HEK293 (cell line): ENCODE results near the gene ACVR1.
A peak's percentile ranks its signal among the peaks of the same experiment; 100 is the strongest.

Experiments
- CTCF ChIA-PET: fragments of 350-600 bp; formaldehyde crosslinking; extraction: SDS; loops from one replicate; lab custom pipeline; 2021; ENCODE audit warnings: antibody characterized with exemption; lab: Yijun Ruan, JAX
- POLR2A ChIA-PET: fragments of 300-600 bp; formaldehyde crosslinking; extraction: SDS; loops from one replicate; lab custom pipeline; 2020; ENCODE audit warnings: antibody characterized with exemption, inconsistent platforms; lab: Yijun Ruan, JAX
- H3K27ac ChIP-seq: fragments of 200-500 bp; sonication (Bioruptor generic); 2 replicates; pipeline ENCODE4 v1.5.1; 2014; ENCODE audit warnings: low read depth, low read length, control low read depth, inconsistent platforms; ENCODE audit errors: extremely low read depth
- H3K36me3 ChIP-seq, 2 experiments: fragments of 200-500 bp in 1 of 2; sonication (Bioruptor generic) in 1 of 2; 1 replicate in 1 of 2; 2 replicates in 1 of 2; pipeline ENCODE4 v1.5.1; 2014 to 2017; ENCODE audit warnings: inconsistent platforms in 2 of 2, low read length in 2 of 2; ENCODE audit not compliant: control insufficient read depth in 2 of 2, insufficient read depth in 1 of 2
- H3K4me1 ChIP-seq: fragments of 200-500 bp; sonication (Bioruptor generic); 2 replicates; pipeline ENCODE4 v1.5.1; 2014; ENCODE audit warnings: mild to moderate bottlenecking, low read length, inconsistent platforms; ENCODE audit not compliant: control insufficient read depth, insufficient read depth
- H3K4me3 ChIP-seq: 2 replicates; pipeline ENCODE4 v1.5.1; 2011; ENCODE audit warnings: low read depth, mild to moderate bottlenecking, control low read depth, low read length, moderate library complexity
- H3K9me3 ChIP-seq: fragments of 200-500 bp; sonication (Bioruptor generic); 2 replicates; pipeline ENCODE4 v1.5.1; 2014; ENCODE audit warnings: low read depth, low read length, inconsistent platforms; ENCODE audit not compliant: control insufficient read depth, insufficient read depth
- FEZF1 ChIP-seq: fragments of 450-650 bp; formaldehyde crosslinking; IDR thresholded peaks from 2 replicates; pipeline ENCODE4 v1.5.1; 2016; ENCODE audit warnings: missing biosample characterization, missing genetic modification characterization
- GLI4 ChIP-seq: fragments of 450-650 bp; formaldehyde crosslinking; IDR thresholded peaks from 2 replicates; pipeline ENCODE4 v1.5.1; 2016; ENCODE audit warnings: missing biosample characterization, missing genetic modification characterization
- KLF1 ChIP-seq: fragments of 450-650 bp; formaldehyde crosslinking; IDR thresholded peaks from 2 replicates; pipeline ENCODE4 v1.5.1; 2016; ENCODE audit warnings: missing biosample characterization, missing genetic modification characterization
- ZNF132 ChIP-seq: fragments of 450-650 bp; formaldehyde crosslinking; IDR thresholded peaks from 2 replicates; pipeline ENCODE4 v1.5.1; 2017; ENCODE audit warnings: missing biosample characterization, missing genetic modification characterization, borderline replicate concordance
- ZNF248 ChIP-seq: fragments of 450-650 bp; formaldehyde crosslinking; IDR thresholded peaks from 2 replicates; pipeline ENCODE4 v1.5.1; 2017; ENCODE audit warnings: missing biosample characterization, missing genetic modification characterization
- ZNF324 ChIP-seq: fragments of 450-650 bp; formaldehyde crosslinking; IDR thresholded peaks from 2 replicates; pipeline ENCODE4 v1.5.1; 2016; ENCODE audit warnings: missing biosample characterization, missing genetic modification characterization
- ZNF335 ChIP-seq: fragments of 450-650 bp; formaldehyde crosslinking; conservative IDR thresholded peaks from 2 replicates; pipeline ENCODE4 v1.5.1; 2016; ENCODE audit warnings: missing biosample characterization, missing genetic modification characterization
- ZNF391 ChIP-seq: fragments of 450-650 bp; formaldehyde crosslinking; IDR thresholded peaks from 2 replicates; pipeline ENCODE4 v1.5.1; 2016; ENCODE audit warnings: low read depth, missing biosample characterization, missing genetic modification characterization, borderline replicate concordance
- ZNF416 ChIP-seq: fragments of 450-650 bp; formaldehyde crosslinking; IDR thresholded peaks from 2 replicates; pipeline ENCODE4 v1.5.1; 2016; ENCODE audit warnings: missing biosample characterization, missing genetic modification characterization
- ZNF48 ChIP-seq: fragments of 450-650 bp; formaldehyde crosslinking; IDR thresholded peaks from 2 replicates; pipeline ENCODE4 v1.5.1; 2016; ENCODE audit warnings: missing biosample characterization, missing genetic modification characterization
- ZNF571 ChIP-seq: fragments of 450-650 bp; formaldehyde crosslinking; IDR thresholded peaks from 2 replicates; pipeline ENCODE4 v1.5.0; 2017; ENCODE audit warnings: missing biosample characterization, missing genetic modification characterization
- ZNF600 ChIP-seq: fragments of 450-650 bp; formaldehyde crosslinking; IDR thresholded peaks from 2 replicates; pipeline ENCODE4 v1.5.1; 2016; ENCODE audit warnings: missing biosample characterization, missing genetic modification characterization
- ZNF629 ChIP-seq: fragments of 450-650 bp; formaldehyde crosslinking; IDR thresholded peaks from 2 replicates; pipeline ENCODE4 v1.5.1; 2017; ENCODE audit warnings: missing biosample characterization, missing genetic modification characterization
- ZNF658 ChIP-seq: fragments of 450-650 bp; formaldehyde crosslinking; IDR thresholded peaks from 2 replicates; pipeline ENCODE4; 2016; ENCODE audit warnings: missing biosample characterization, missing genetic modification characterization
- ZNF660 ChIP-seq: fragments of 450-650 bp; IDR thresholded peaks from 2 replicates; pipeline ENCODE4 v1.5.1; 2018; ENCODE audit warnings: missing biosample characterization, mild to moderate bottlenecking, missing genetic modification characterization
- ZNF76 ChIP-seq: fragments of 450-650 bp; formaldehyde crosslinking; IDR thresholded peaks from 2 replicates; pipeline ENCODE4; 2016; ENCODE audit warnings: low read depth, missing biosample characterization, missing genetic modification characterization, borderline replicate concordance
- ZNF830 ChIP-seq: fragments of 450-650 bp; IDR thresholded peaks from 2 replicates; pipeline ENCODE4 v1.5.0; 2018; ENCODE audit warnings: missing biosample characterization, missing genetic modification characterization, low read depth, mild to moderate bottlenecking, moderate library complexity
- ZXDB ChIP-seq: fragments of 450-650 bp; formaldehyde crosslinking; IDR thresholded peaks from 2 replicates; pipeline ENCODE4 v1.5.1; 2016; ENCODE audit warnings: missing biosample characterization, missing genetic modification characterization
- TF ChIP-seq, protein P1 (sequence below): fragments of 450-650 bp; formaldehyde crosslinking; IDR thresholded peaks from 2 replicates; pipeline ENCODE4 v1.5.1; 2016; ENCODE audit warnings: missing biosample characterization, missing genetic modification characterization, borderline replicate concordance
- TF ChIP-seq, protein P2 (sequence below): fragments of 450-650 bp; formaldehyde crosslinking; IDR thresholded peaks from 2 replicates; pipeline ENCODE4 v1.5.1; 2016; ENCODE audit warnings: missing biosample characterization, missing genetic modification characterization, low read depth
- TF ChIP-seq, protein P3 (sequence below): fragments of 450-650 bp; formaldehyde crosslinking; IDR thresholded peaks from 2 replicates; pipeline ENCODE4 v1.5.1; 2016; ENCODE audit warnings: missing biosample characterization, missing genetic modification characterization, low read depth

Gene ACVR1

DNA sequence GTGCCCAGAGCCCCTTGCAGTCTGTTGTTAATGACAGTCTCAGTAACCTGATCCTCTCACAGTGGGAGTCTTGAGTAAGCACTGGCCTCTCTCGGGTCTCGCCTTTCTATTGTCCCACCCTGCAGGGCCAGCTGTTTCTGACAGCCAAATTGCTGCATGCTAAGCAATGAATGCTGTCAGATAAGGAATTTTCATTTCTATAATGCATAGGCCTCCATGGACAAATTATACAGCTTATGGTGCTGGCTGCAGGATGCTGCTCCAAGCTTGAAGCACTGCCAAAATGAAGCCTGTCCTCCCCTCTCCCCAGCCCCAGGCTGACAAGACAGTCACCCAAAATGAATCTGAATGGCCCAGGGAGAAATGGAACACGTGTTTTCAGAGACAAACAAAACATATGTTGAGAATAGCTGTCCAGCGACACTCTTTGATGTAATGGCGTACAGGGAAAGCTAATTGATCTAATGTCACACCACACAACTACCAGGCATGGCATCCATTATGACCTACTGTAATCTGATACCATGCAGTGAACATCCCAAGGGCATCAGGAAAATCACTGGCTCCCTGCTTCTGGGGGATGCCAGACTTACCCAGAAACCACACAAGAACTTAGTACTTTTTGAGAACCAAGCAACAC lies 36.8 kb downstream of the ACVR1 start (continued):
- TF ChIP-seq, protein P1, sequence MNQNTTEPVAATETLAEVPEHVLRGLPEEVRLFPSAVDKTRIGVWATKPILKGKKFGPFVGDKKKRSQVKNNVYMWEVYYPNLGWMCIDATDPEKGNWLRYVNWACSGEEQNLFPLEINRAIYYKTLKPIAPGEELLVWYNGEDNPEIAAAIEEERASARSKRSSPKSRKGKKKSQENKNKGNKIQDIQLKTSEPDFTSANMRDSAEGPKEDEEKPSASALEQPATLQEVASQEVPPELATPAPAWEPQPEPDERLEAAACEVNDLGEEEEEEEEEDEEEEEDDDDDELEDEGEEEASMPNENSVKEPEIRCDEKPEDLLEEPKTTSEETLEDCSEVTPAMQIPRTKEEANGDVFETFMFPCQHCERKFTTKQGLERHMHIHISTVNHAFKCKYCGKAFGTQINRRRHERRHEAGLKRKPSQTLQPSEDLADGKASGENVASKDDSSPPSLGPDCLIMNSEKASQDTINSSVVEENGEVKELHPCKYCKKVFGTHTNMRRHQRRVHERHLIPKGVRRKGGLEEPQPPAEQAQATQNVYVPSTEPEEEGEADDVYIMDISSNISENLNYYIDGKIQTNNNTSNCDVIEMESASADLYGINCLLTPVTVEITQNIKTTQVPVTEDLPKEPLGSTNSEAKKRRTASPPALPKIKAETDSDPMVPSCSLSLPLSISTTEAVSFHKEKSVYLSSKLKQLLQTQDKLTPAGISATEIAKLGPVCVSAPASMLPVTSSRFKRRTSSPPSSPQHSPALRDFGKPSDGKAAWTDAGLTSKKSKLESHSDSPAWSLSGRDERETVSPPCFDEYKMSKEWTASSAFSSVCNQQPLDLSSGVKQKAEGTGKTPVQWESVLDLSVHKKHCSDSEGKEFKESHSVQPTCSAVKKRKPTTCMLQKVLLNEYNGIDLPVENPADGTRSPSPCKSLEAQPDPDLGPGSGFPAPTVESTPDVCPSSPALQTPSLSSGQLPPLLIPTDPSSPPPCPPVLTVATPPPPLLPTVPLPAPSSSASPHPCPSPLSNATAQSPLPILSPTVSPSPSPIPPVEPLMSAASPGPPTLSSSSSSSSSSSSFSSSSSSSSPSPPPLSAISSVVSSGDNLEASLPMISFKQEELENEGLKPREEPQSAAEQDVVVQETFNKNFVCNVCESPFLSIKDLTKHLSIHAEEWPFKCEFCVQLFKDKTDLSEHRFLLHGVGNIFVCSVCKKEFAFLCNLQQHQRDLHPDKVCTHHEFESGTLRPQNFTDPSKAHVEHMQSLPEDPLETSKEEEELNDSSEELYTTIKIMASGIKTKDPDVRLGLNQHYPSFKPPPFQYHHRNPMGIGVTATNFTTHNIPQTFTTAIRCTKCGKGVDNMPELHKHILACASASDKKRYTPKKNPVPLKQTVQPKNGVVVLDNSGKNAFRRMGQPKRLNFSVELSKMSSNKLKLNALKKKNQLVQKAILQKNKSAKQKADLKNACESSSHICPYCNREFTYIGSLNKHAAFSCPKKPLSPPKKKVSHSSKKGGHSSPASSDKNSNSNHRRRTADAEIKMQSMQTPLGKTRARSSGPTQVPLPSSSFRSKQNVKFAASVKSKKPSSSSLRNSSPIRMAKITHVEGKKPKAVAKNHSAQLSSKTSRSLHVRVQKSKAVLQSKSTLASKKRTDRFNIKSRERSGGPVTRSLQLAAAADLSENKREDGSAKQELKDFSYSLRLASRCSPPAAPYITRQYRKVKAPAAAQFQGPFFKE (tag by site-specific recombination) = no peak
- TF ChIP-seq ZNF324 (tag by site-specific recombination) = no peak; the same call in 1 of the 2 replicates
- peak; percentile 84 for TF ChIP-seq FEZF1
- no peak for TF ChIP-seq ZNF571 (tag by site-specific recombination)
- TF ChIP-seq, protein P2, sequence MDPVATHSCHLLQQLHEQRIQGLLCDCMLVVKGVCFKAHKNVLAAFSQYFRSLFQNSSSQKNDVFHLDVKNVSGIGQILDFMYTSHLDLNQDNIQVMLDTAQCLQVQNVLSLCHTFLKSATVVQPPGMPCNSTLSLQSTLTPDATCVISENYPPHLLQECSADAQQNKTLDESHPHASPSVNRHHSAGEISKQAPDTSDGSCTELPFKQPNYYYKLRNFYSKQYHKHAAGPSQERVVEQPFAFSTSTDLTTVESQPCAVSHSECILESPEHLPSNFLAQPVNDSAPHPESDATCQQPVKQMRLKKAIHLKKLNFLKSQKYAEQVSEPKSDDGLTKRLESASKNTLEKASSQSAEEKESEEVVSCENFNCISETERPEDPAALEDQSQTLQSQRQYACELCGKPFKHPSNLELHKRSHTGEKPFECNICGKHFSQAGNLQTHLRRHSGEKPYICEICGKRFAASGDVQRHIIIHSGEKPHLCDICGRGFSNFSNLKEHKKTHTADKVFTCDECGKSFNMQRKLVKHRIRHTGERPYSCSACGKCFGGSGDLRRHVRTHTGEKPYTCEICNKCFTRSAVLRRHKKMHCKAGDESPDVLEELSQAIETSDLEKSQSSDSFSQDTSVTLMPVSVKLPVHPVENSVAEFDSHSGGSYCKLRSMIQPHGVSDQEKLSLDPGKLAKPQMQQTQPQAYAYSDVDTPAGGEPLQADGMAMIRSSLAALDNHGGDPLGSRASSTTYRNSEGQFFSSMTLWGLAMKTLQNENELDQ (tag by site-specific recombination) = no peak
- no peak; the same call in 1 of the 2 replicates for TF ChIP-seq ZNF660 (tag by site-specific recombination)
- TF ChIP-seq, protein P3, sequence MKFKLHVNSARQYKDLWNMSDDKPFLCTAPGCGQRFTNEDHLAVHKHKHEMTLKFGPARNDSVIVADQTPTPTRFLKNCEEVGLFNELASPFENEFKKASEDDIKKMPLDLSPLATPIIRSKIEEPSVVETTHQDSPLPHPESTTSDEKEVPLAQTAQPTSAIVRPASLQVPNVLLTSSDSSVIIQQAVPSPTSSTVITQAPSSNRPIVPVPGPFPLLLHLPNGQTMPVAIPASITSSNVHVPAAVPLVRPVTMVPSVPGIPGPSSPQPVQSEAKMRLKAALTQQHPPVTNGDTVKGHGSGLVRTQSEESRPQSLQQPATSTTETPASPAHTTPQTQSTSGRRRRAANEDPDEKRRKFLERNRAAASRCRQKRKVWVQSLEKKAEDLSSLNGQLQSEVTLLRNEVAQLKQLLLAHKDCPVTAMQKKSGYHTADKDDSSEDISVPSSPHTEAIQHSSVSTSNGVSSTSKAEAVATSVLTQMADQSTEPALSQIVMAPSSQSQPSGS = no peak
- TF ChIP-seq ZNF248 = no peak
- TF ChIP-seq, all 188 proteins: peak for 41

DNA sequence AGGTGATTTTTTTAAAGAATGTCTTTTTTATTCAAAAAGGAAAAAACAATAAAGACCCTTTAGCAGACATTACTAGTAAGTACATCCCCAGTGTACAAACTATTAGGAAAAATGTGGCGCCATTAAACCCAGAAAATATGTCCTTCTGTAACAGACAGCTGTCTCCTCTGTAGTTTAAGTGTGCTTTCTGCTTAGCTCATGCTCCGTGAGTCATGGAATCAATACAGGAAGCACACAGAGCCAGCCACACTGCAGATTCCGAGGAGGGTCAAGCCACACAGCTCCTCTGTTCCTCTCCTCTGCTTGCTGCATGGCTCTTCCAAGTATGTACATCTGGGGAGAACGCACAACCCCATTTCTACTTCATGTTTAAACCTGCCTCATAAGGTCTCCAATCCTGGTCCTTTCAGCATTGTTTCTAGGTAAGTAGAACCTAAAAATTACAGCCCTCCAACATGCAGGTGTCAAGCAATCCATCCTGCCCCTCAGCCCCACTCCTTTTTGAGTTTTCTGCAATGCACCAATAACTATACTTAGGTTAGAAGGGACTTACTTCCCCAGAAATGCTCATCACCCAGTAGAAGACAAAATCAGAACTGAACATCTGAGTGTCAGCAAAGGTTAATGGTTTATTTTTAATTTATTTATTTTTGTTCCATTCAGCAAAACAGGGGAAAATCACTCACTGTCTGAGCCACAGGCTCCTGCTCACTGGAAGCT lies 37.5 kb downstream of the ACVR1 start:
- CTCF ChIA-PET = interaction anchor here (0.6 kb wide), 1 partner anchor 37 kb away, joined by 4 read pairs; the partner anchor contains the start of gene ACVR1
- TF ChIP-seq ZNF660 (tag by site-specific recombination) = peak; percentile 69; the same call in 1 of the 2 replicates
- no peak for TF ChIP-seq ZNF76 (tag by site-specific recombination)
- peak; percentile 28; the same call in 1 of the 2 replicates for TF ChIP-seq ZNF629 (tag by site-specific recombination)
- no peak for TF ChIP-seq ZNF324 (tag by site-specific recombination)
- TF ChIP-seq ZXDB (tag by site-specific recombination) = 0 out of 2 replicates have a peak, but pooled peaks have one; percentile 7
- no peak for TF ChIP-seq GLI4 (tag by site-specific recombination)
- no peak for TF ChIP-seq KLF1 (tag by site-specific recombination)
- no peak for TF ChIP-seq ZNF830 (tag by site-specific recombination)
- no peak for TF ChIP-seq ZNF48 (tag by site-specific recombination)
- no peak for TF ChIP-seq ZNF658 (tag by site-specific recombination)
- TF ChIP-seq ZNF416 (tag by site-specific recombination) = no peak
- TF ChIP-seq ZNF391 (tag by site-specific recombination) = no peak
- TF ChIP-seq ZNF600 (tag by site-specific recombination) = peak; percentile 28; the same call in 1 of the 2 replicates
- TF ChIP-seq ZNF132 (tag by site-specific recombination) = no peak
- no peak for TF ChIP-seq ZNF335 (tag by site-specific recombination)

More for the DNA sequence above, 37.5 kb downstream of the ACVR1 start:
- H3K36me3 ChIP-seq = no peaks in the 10 kb centered on the region
- no peaks in the 10 kb centered on the region for H3K9me3 ChIP-seq
- H3K4me1 ChIP-seq = peaks cover 11% of the 10 kb centered on the region
- H3K4me3 ChIP-seq = no peak overlapping the region; the same call in 1 of the 2 replicates
- H3K27ac ChIP-seq = peak overlapping the region; percentile 48
- POLR2A ChIA-PET = interaction anchor here (1.2 to 1.9 kb wide), 2 partner anchors 15 to 38 kb away, joined by 5 to 23 read pairs; partner anchors contain the start of gene ACVR1
